AG04449 (cell line): ENCODE data around the gene ZNF292.

ENCODE experiments used
- CTCF ChIA-PET: fragments of 350-600 bp; formaldehyde crosslinking; extraction: SDS; loops from one replicate; lab custom pipeline; 2021; ENCODE audit warnings: antibody characterized with exemption; lab: Yijun Ruan, JAX
- POLR2A ChIA-PET: fragments of 400-600, 350-600 bp; formaldehyde crosslinking; extraction: SDS; loops from one replicate; lab custom pipeline; 2020; ENCODE audit warnings: antibody characterized with exemption, inconsistent platforms; lab: Yijun Ruan, JAX
- DNase-seq: peaks from one replicate; pipeline ENCODE4 v3.0.0-alpha.2; 2010; ENCODE audit warnings: low read depth, low spot score
- H3K4me3 ChIP-seq: 2 replicates; pipeline ENCODE4 v1.5.1; 2011; ENCODE audit warnings: low read depth, mild to moderate bottlenecking, control low read depth, low read length
- TF ChIP-seq, protein P1 (sequence below): IDR thresholded peaks from one replicate; pipeline ENCODE4 v1.5.1; 2011; ENCODE audit warnings: mild to moderate bottlenecking, moderate library complexity, low read length, control low read depth, inconsistent platforms; ENCODE audit not compliant: insufficient read depth; ENCODE audit errors: missing control alignments

ZNF292 gene

DNA sequence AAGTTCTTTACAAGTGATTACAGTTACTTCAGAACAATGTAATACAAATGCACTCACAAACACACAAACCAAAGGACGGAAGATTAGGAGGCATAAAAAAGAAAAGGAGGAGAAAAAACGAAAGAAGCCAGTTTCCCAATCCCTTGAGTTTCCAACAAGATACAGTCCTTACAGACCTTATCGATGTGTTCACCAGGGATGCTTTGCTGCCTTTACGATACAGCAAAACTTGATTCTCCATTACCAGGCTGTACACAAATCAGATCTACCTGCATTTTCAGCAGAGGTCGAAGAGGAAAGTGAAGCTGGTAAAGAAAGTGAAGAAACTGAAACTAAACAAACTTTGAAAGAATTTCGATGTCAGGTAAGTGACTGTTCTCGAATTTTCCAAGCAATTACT is 104.4 kb downstream of the ZNF292 start:
- H3K4me3 ChIP-seq = no peak overlapping the region
- TF ChIP-seq, protein P1, sequence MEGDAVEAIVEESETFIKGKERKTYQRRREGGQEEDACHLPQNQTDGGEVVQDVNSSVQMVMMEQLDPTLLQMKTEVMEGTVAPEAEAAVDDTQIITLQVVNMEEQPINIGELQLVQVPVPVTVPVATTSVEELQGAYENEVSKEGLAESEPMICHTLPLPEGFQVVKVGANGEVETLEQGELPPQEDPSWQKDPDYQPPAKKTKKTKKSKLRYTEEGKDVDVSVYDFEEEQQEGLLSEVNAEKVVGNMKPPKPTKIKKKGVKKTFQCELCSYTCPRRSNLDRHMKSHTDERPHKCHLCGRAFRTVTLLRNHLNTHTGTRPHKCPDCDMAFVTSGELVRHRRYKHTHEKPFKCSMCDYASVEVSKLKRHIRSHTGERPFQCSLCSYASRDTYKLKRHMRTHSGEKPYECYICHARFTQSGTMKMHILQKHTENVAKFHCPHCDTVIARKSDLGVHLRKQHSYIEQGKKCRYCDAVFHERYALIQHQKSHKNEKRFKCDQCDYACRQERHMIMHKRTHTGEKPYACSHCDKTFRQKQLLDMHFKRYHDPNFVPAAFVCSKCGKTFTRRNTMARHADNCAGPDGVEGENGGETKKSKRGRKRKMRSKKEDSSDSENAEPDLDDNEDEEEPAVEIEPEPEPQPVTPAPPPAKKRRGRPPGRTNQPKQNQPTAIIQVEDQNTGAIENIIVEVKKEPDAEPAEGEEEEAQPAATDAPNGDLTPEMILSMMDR = no peak
- DNase-seq = no peak
- ChIA-PET CTCF (no interaction called here), POLR2A (no interaction called here)

DNA sequence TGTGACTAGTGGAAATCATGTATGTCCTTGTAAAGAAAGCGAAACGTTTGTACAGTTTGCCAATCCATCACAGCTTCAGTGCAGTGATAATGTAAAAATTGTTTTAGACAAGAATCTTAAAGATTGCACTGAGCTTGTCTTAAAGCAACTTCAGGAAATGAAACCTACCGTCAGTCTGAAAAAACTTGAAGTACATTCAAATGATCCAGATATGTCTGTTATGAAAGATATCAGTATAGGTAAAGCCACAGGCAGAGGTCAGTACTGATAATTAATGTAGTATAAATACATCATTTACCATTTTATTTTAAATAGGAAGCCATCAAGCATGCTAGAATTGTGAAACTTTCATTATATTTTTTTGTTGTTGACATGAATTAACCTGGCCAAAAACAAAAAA is 106.2 kb downstream of the ZNF292 start:
- H3K4me3 ChIP-seq = no peak overlapping the region
- TF ChIP-seq, protein P1 = no peak
- ChIA-PET CTCF (no interaction called here), POLR2A (no interaction called here)
- DNase-seq = no peak

DNA sequence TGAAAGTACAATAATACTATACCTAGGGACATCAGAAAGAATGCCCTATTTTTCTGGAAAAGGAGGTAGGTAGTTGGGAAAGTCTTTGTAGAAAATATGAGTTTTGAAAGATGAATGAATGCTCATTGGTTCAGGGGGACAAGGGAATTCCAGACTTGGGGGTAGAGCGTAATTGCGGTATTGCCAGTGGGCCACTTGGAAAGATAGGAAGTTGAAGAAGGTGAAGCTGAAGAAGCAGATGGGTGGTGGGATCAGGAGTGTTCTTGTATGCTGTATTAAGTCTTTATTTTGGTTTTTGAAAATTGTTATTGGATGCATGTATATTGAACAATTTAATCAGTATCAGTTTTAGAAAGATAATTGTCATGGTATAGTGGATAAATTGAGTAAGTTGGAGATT is 109.1 kb downstream of the ZNF292 start:
- DNase-seq = no peak
- CTCF ChIA-PET = no interaction called here
- TF ChIP-seq, protein P1 = no peak
- H3K4me3 ChIP-seq = no peak overlapping the region
- POLR2A ChIA-PET = no interaction called here

DNA sequence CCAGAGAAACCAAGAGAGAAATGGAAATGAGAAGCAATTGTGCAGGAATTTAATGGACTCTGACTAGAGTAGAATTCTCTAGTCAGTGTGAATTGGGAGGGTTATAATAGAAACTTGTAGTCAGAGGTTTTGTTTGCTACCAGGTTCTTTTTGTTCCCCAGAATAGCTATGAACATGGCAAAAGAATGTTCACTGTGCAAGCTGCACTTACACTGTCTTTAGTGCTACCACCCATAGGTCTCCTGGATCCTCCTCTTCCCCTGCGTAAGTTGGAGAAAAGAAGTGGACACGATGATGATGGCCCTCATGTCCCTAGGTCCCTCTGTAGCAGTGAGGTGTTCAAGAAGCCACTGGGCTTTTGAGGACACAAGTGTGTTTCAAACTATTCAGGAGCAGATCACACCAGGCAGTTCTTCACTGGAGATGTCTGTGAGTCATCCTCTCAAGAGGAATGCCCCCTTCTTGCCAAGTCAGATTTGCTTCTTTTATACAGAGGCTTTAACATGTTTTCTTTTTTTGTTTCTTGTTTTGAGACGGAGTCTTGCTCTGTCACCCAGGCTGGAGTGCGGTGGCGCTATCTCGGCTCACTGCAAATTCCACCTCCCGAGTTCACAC is 119.4 kb downstream of the ZNF292 start:
- TF ChIP-seq, protein P1 = no peak
- no peak overlapping the region for H3K4me3 ChIP-seq
- CTCF ChIA-PET = interaction anchor here (2.9 kb wide), 1 partner anchor 47 kb away, joined by 12 read pairs; the partner anchor contains the start of gene SMIM8
- POLR2A ChIA-PET = no interaction called here
- DNase-seq = peak; percentile 47

DNA sequence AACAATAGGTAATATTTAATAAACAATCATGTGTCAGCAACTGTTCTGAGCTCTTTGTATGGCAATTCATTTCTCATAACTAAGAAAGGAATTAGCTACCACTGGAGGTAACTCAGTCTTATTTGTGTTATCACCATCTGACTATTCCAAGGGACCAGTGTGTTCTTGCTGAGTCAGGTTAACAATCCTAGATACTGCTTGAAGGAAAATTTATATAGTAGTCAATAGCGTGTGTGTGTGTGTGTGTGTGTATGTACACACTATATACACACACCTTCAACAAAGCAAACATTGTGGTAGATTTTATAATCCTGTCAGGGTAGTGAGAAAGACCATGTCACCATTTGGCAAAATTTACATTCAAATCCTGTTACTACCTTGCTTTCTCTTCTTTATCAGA is 121.3 kb downstream of the ZNF292 start:
- no peak overlapping the region for H3K4me3 ChIP-seq
- TF ChIP-seq, protein P1 = no peak
- DNase-seq = no peak
- ChIA-PET POLR2A (no interaction called here), CTCF (interaction anchor here (1.0 to 2.9 kb wide), 2 partner anchors 45 to 210 kb away, joined by 4 to 12 read pairs; partner anchors contain the start of gene SMIM8)

DNA sequence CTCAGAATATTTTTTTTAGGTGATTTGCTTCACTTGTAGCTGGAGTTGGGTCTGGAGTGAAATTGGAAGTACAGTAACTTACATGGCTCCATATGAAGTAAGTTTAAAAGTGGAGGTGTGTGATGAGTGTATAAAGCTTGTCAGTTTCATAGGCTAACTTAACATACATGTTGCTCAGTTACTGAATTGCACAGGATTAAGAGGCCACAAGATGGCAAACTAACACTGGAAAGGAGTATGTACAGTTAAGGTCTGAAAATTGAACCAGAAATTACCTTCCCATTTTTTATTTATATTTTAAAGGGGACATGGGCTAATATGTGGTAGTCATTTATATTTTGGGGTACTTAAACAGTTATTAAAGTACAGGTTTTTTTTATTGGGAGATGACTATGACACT is 121.8 kb downstream of the ZNF292 start:
- DNase-seq = no peak
- ChIA-PET CTCF (interaction anchor here (2.9 kb wide), 1 partner anchor 45 kb away, joined by 12 read pairs; the partner anchor contains the start of gene SMIM8), POLR2A (no interaction called here)
- H3K4me3 ChIP-seq = no peak overlapping the region
- TF ChIP-seq, protein P1 = peak; percentile 19
